ENCODE data around the gene OVOL2.

- TF ChIP-seq, protein P1, sequence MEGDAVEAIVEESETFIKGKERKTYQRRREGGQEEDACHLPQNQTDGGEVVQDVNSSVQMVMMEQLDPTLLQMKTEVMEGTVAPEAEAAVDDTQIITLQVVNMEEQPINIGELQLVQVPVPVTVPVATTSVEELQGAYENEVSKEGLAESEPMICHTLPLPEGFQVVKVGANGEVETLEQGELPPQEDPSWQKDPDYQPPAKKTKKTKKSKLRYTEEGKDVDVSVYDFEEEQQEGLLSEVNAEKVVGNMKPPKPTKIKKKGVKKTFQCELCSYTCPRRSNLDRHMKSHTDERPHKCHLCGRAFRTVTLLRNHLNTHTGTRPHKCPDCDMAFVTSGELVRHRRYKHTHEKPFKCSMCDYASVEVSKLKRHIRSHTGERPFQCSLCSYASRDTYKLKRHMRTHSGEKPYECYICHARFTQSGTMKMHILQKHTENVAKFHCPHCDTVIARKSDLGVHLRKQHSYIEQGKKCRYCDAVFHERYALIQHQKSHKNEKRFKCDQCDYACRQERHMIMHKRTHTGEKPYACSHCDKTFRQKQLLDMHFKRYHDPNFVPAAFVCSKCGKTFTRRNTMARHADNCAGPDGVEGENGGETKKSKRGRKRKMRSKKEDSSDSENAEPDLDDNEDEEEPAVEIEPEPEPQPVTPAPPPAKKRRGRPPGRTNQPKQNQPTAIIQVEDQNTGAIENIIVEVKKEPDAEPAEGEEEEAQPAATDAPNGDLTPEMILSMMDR (IDR thresholded peaks at IDR 0.05; ENCODE audit: control extremely low read depth in 1 of 3, insufficient read depth in 1 of 3, low read depth in 1 of 3, low read length in 3 of 3): no peak
- TF ChIP-seq CREB1 (IDR thresholded peaks at IDR 0.05): no peak
- TF ChIP-seq CEBPB (IDR thresholded peaks at IDR 0.05; ENCODE audit: low read depth, low read length): no peak
- TF ChIP-seq POU5F1 (IDR thresholded peaks at IDR 0.05; ENCODE audit: low read depth, low read length): no peak
- TF ChIP-seq JUND (IDR thresholded peaks at IDR 0.05; ENCODE audit: low read length): no peak
- TF ChIP-seq ZNF274 (IDR thresholded peaks at IDR 0.05; ENCODE audit: borderline replicate concordance, extremely low read depth, low read length): no peak
- TF ChIP-seq EZH2 (IDR thresholded peaks at IDR 0.05; ENCODE audit: low read depth, low read length, severe bottlenecking): no peak
These were observed 4.9 kb downstream of the OVOL2 start for GRCh38 chr20:18052856-18053255.
